Spleen (tissue), 7 donors: ENCODE results near the gene AIDA.

ENCODE experiments used
- CTCF ChIP-seq, 11 experiments: fragments of 200-600 bp in 7 of 11; fragments of 450-650 bp in 4 of 11; sonication (generic) in 4 of 11; IDR thresholded peaks in 8 of 11; conservative IDR thresholded peaks in 3 of 11; 1 replicate in 7 of 11; 2 replicates in 4 of 11; pipeline versions ENCODE4 v1.4.0 to v1.8.0; 2016 to 2021; ENCODE audit warnings: antibody characterized with exemption in 11 of 11, inconsistent platforms in 4 of 11, mild to moderate bottlenecking in 1 of 11
- POLR2A ChIP-seq, 3 donors: fragments of 450-650 bp; IDR thresholded peaks; one replicate each; pipeline ENCODE4 v1.5.1; 2017; ENCODE audit warnings: antibody characterized with exemption in 3 of 3, mild to moderate bottlenecking in 1 of 3
- POLR2AphosphoS5 ChIP-seq, 3 donors: sonication (generic); formaldehyde crosslinking; IDR thresholded peaks; one replicate each; pipeline ENCODE4 v1.5.1; 2017; ENCODE audit warnings: antibody characterized with exemption in 3 of 3
- donor health status: DM: no; HTN: no; CAD: no; lungs with moderate emphysema.
- donor health status: DM: no; HTN: no; CAD: no.
- donor health status: DM: no; HTN: no; CAD: no.

DNA sequence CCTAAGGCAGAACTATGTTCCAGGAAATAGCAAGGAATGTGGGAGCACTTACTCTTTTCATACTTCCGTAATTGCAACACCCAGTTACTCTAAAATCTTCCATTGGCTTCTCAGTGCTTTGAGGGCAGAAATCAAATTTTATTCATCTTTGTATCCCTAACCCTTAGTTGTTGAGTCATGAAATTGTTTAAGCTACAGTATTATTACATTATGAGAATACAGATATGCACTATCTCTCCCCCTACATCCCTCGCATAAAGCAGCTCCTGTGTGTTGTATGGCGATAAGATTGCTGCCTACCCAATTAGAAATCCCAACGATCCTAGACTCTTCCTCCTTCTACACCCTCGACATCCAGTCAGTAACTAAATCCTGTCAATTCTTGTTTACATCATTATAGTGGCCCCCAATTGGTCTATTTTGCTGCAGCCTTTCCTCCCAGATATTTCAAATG, 2.6 kb downstream of the AIDA start:
- TF ChIP-seq CTCF (IDR thresholded peaks at IDR 0.05 in 8 of 11, conservative IDR thresholded peaks at IDR 0.05 in 3 of 11) = no peak
- no peak for TF ChIP-seq POLR2A (IDR thresholded peaks at IDR 0.05)
- no peak for TF ChIP-seq POLR2AphosphoS5 (IDR thresholded peaks at IDR 0.05)
